ENCODE measurements around the gene FRMD1.

GRCh38 chr6:168004023-168004422 lies 75.0 kb downstream of the FRMD1 start:
- TF ChIP-seq CTCF (IDR thresholded peaks at IDR 0.05; ENCODE audit: control extremely low read depth in 1 of 3, insufficient read depth in 1 of 3, low read depth in 1 of 3, low read length in 3 of 3): no peak
- no peak for TF ChIP-seq HDAC2 (IDR thresholded peaks at IDR 0.05; ENCODE audit: borderline replicate concordance in 1 of 2, low read depth in 2 of 2, low read length in 2 of 2)
- no peak for TF ChIP-seq ATF2 (IDR thresholded peaks at IDR 0.05; ENCODE audit: low read length)
